ENCODE data around the gene TTLL11.

TTLL11 gene

GRCh38 chr9:121946465-121946864, 146.6 kb downstream of the TTLL11 start:
- H3K4me1 ChIP-seq (ENCODE audit: insufficient read depth, low read length): peaks cover 17% of the 10 kb centered on the region
- H3K9me3 ChIP-seq (ENCODE audit: control insufficient read depth, insufficient read depth, low read length): no peaks in the 10 kb centered on the region
- H3K36me3 ChIP-seq (ENCODE audit: insufficient read depth, low read length): no peaks in the 10 kb centered on the region
- no peak overlapping the region for H3K9ac ChIP-seq (ENCODE audit: low read depth, low read length)

GRCh38 chr9:121945849-121946248, 147.3 kb downstream of the TTLL11 start:
- H3K4me1 ChIP-seq (ENCODE audit: insufficient read depth, low read length): peaks cover 17% of the 10 kb centered on the region
- no peaks in the 10 kb centered on the region for H3K9me3 ChIP-seq (ENCODE audit: control insufficient read depth, insufficient read depth, low read length)
- H3K9ac ChIP-seq (ENCODE audit: low read depth, low read length): no peak overlapping the region
- no peaks in the 10 kb centered on the region for H3K36me3 ChIP-seq (ENCODE audit: insufficient read depth, low read length)

- no peaks in the 10 kb centered on the region for H3K9me3 ChIP-seq (ENCODE audit: control insufficient read depth, insufficient read depth, low read length)
- peaks cover 17% of the 10 kb centered on the region for H3K4me1 ChIP-seq (ENCODE audit: insufficient read depth, low read length)
- H3K36me3 ChIP-seq (ENCODE audit: insufficient read depth, low read length): no peaks in the 10 kb centered on the region
- no peak overlapping the region for H3K9ac ChIP-seq (ENCODE audit: low read depth, low read length)
Measured at GRCh38 chr9:121945281-121945680, 147.8 kb downstream of the TTLL11 start.

GRCh38 chr9:121944711-121945191, 148.4 kb downstream of the TTLL11 start:
- Histone ChIP-seq H3K9me3 (ENCODE audit: control insufficient read depth, insufficient read depth, low read length) (no peaks in the 10 kb centered on the region), H3K4me1 (ENCODE audit: insufficient read depth, low read length) (peaks cover 17% of the 10 kb centered on the region), H3K36me3 (ENCODE audit: insufficient read depth, low read length) (no peaks in the 10 kb centered on the region), H3K9ac (ENCODE audit: low read depth, low read length) (no peak overlapping the region)

GRCh38 chr9:121943463-121943862, 149.6 kb downstream of the TTLL11 start:
- Histone ChIP-seq H3K4me1 (ENCODE audit: insufficient read depth, low read length) (peaks cover 17% of the 10 kb centered on the region), H3K9me3 (ENCODE audit: control insufficient read depth, insufficient read depth, low read length) (no peaks in the 10 kb centered on the region), H3K36me3 (ENCODE audit: insufficient read depth, low read length) (no peaks in the 10 kb centered on the region), H3K9ac (ENCODE audit: low read depth, low read length) (no peak overlapping the region)

- Histone ChIP-seq H3K36me3 (ENCODE audit: insufficient read depth, low read length) (no peaks in the 10 kb centered on the region), H3K9ac (ENCODE audit: low read depth, low read length) (no peak overlapping the region), H3K4me1 (ENCODE audit: insufficient read depth, low read length) (peaks cover 15% of the 10 kb centered on the region), H3K9me3 (ENCODE audit: control insufficient read depth, insufficient read depth, low read length) (no peaks in the 10 kb centered on the region)
Measured at GRCh38 chr9:121942866-121943382, 150.2 kb downstream of the TTLL11 start.

GRCh38 chr9:121942313-121942712, 150.8 kb downstream of the TTLL11 start:
- Histone ChIP-seq H3K9me3 (ENCODE audit: control insufficient read depth, insufficient read depth, low read length) (no peaks in the 10 kb centered on the region), H3K9ac (ENCODE audit: low read depth, low read length) (no peak overlapping the region), H3K4me1 (ENCODE audit: insufficient read depth, low read length) (peaks cover 9% of the 10 kb centered on the region), H3K36me3 (ENCODE audit: insufficient read depth, low read length) (no peaks in the 10 kb centered on the region)

GRCh38 chr9:121939643-121940042, 153.5 kb downstream of the TTLL11 start:
- no peaks in the 10 kb centered on the region for H3K36me3 ChIP-seq (ENCODE audit: insufficient read depth, low read length)
- H3K4me1 ChIP-seq (ENCODE audit: insufficient read depth, low read length): peaks cover 8% of the 10 kb centered on the region; the same call in 1 of the 2 replicates
- H3K9ac ChIP-seq (ENCODE audit: low read depth, low read length): no peak overlapping the region
- H3K9me3 ChIP-seq (ENCODE audit: control insufficient read depth, insufficient read depth, low read length): no peaks in the 10 kb centered on the region

- Histone ChIP-seq H3K4me1 (ENCODE audit: insufficient read depth, low read length) (peaks cover 8% of the 10 kb centered on the region; the same call in 1 of the 2 replicates), H3K9ac (ENCODE audit: low read depth, low read length) (no peak overlapping the region), H3K9me3 (ENCODE audit: control insufficient read depth, insufficient read depth, low read length) (no peaks in the 10 kb centered on the region), H3K36me3 (ENCODE audit: insufficient read depth, low read length) (no peaks in the 10 kb centered on the region)
Measured at GRCh38 chr9:121938621-121939020, 154.5 kb downstream of the TTLL11 start.

GRCh38 chr9:121937240-121937639, 155.9 kb downstream of the TTLL11 start:
- H3K4me1 ChIP-seq (ENCODE audit: insufficient read depth, low read length): no peaks in the 10 kb centered on the region
- H3K36me3 ChIP-seq (ENCODE audit: insufficient read depth, low read length): no peaks in the 10 kb centered on the region
- H3K9me3 ChIP-seq (ENCODE audit: control insufficient read depth, insufficient read depth, low read length): no peaks in the 10 kb centered on the region
- no peak overlapping the region for H3K9ac ChIP-seq (ENCODE audit: low read depth, low read length)

- no peaks in the 10 kb centered on the region for H3K9me3 ChIP-seq (ENCODE audit: control insufficient read depth, insufficient read depth, low read length)
- no peak overlapping the region for H3K9ac ChIP-seq (ENCODE audit: low read depth, low read length)
- H3K4me1 ChIP-seq (ENCODE audit: insufficient read depth, low read length): no peaks in the 10 kb centered on the region
- H3K36me3 ChIP-seq (ENCODE audit: insufficient read depth, low read length): no peaks in the 10 kb centered on the region
Measured at GRCh38 chr9:121935739-121936138, 157.4 kb downstream of the TTLL11 start.

GRCh38 chr9:121930956-121931355, 162.2 kb downstream of the TTLL11 start:
- Histone ChIP-seq H3K36me3 (ENCODE audit: insufficient read depth, low read length) (no peaks in the 10 kb centered on the region; the same call in 1 of the 2 replicates), H3K4me1 (ENCODE audit: insufficient read depth, low read length) (no peaks in the 10 kb centered on the region), H3K9me3 (ENCODE audit: control insufficient read depth, insufficient read depth, low read length) (no peaks in the 10 kb centered on the region; the same call in 1 of the 2 replicates), H3K9ac (ENCODE audit: low read depth, low read length) (no peak overlapping the region)

GRCh38 chr9:121929893-121930875, 162.9 kb downstream of the TTLL11 start:
- Histone ChIP-seq H3K36me3 (ENCODE audit: insufficient read depth, low read length) (no peaks in the 10 kb centered on the region; the same call in 1 of the 2 replicates), H3K4me1 (ENCODE audit: insufficient read depth, low read length) (no peaks in the 10 kb centered on the region), H3K9me3 (ENCODE audit: control insufficient read depth, insufficient read depth, low read length) (no peaks in the 10 kb centered on the region; the same call in 1 of the 2 replicates), H3K9ac (ENCODE audit: low read depth, low read length) (no peak overlapping the region)

GRCh38 chr9:121927636-121928035, 165.5 kb downstream of the TTLL11 start:
- H3K36me3 ChIP-seq (ENCODE audit: insufficient read depth, low read length): no peaks in the 10 kb centered on the region; the same call in 1 of the 2 replicates
- no peaks in the 10 kb centered on the region; the same call in 1 of the 2 replicates for H3K9me3 ChIP-seq (ENCODE audit: control insufficient read depth, insufficient read depth, low read length)
- H3K9ac ChIP-seq (ENCODE audit: low read depth, low read length): no peak overlapping the region
- no peaks in the 10 kb centered on the region for H3K4me1 ChIP-seq (ENCODE audit: insufficient read depth, low read length)
